G401 (cell line): ENCODE results near the gene WIPF3. TPM values are rescaled to one million over a fixed set of nuclear protein-coding genes. Genes with fewer than 3 reads are reported as not detected.
A peak's percentile ranks its signal among the peaks of the same experiment; 100 is the strongest.
"Not testable (repeated sequence)": the region's sequence is repeated elsewhere in the genome, so short reads cannot be mapped to it uniquely, and the experiment has no call there.

Experiments
- DNase-seq: peaks from one replicate; pipeline ENCODE4 v3.0.0-alpha.2; 2015; ENCODE audit warnings: low spot score
- in situ Hi-C: cut with HindIII; loops from 2 replicates; pipeline ENCODE4 v1.10.0; 2016; ENCODE audit warnings: low sequenced_read_pairs, mixed read lengths
- total RNA-seq: library from RNA; depleted of rRNA; stranded (reverse); fragments of >200 nt; shearing (Covaris generic); gene quantifications from 2 replicates; pipeline ENCODE4 v1.2.3, GENCODE V29; 2014

WIPF3 gene
- total RNA-seq, 1 experiment from 2014 or later: not detected

GRCh38 chr7:29926741-29927140 is 120.4 kb downstream of the WIPF3 start:
- DNase-seq: no peak
- in situ Hi-C loops: no loop called here

- DNase-seq: no peak
- in situ Hi-C loops: no loop called here
Observed at GRCh38 chr7:29929018-29929807, 122.9 kb downstream of the WIPF3 start.

GRCh38 chr7:29935111-29935510 is 128.8 kb downstream of the WIPF3 start:
- in situ Hi-C loops: no loop called here
- no peak for DNase-seq

GRCh38 chr7:29937132-29937531 is 130.8 kb downstream of the WIPF3 start:
- no peak for DNase-seq
- in situ Hi-C loops: no loop called here

- DNase-seq: no peak
- in situ Hi-C loops: no loop called here
Observed at GRCh38 chr7:29940199-29940598, 133.9 kb downstream of the WIPF3 start.

GRCh38 chr7:29945259-29945809 is 139.0 kb downstream of the WIPF3 start:
- no peak for DNase-seq
- in situ Hi-C loops: no loop called here

GRCh38 chr7:29946428-29947186 is 140.3 kb downstream of the WIPF3 start:
- DNase-seq: no peak
- in situ Hi-C loops: no loop called here

- no peak for DNase-seq
- in situ Hi-C loops: no loop called here
Observed at GRCh38 chr7:29948587-29948986, 142.3 kb downstream of the WIPF3 start.

GRCh38 chr7:29950480-29950879 is 144.2 kb downstream of the WIPF3 start:
- no peak for DNase-seq
- in situ Hi-C loops: no loop called here

GRCh38 chr7:29951206-29951605 is 144.9 kb downstream of the WIPF3 start:
- in situ Hi-C loops: no loop called here
- peak; percentile 72 for DNase-seq

GRCh38 chr7:29953726-29954347 is 147.5 kb downstream of the WIPF3 start:
- DNase-seq: peak; percentile 33

GRCh38 chr7:29955075-29955792 is 148.9 kb downstream of the WIPF3 start:
- DNase-seq: peak; percentile 72
- in situ Hi-C loops: no loop called here

More at GRCh38 chr7:29953726-29954347, 147.5 kb downstream of the WIPF3 start:
- in situ Hi-C loops: no loop called here

GRCh38 chr7:29955799-29956486 is 149.6 kb downstream of the WIPF3 start:
- no peak for DNase-seq
- in situ Hi-C loops: no loop called here

- in situ Hi-C loops: no loop called here
- no peak for DNase-seq
Observed at GRCh38 chr7:29956487-29956836, 150.2 kb downstream of the WIPF3 start.

GRCh38 chr7:29957521-29958310 is 151.4 kb downstream of the WIPF3 start:
- peak; percentile 99 for DNase-seq
- in situ Hi-C loops: no loop called here

GRCh38 chr7:29958667-29959358 is 152.5 kb downstream of the WIPF3 start:
- in situ Hi-C loops: no loop called here

GRCh38 chr7:29961611-29962010 is 155.3 kb downstream of the WIPF3 start:
- DNase-seq, in situ Hi-C loops: not testable (repeated sequence)

More at GRCh38 chr7:29958667-29959358, 152.5 kb downstream of the WIPF3 start:
- DNase-seq: no peak
